GM12874 (cell line): ENCODE results near the gene PRCC.

Experiments used
- TF ChIP-seq, protein P1 (sequence below): IDR thresholded peaks from 2 replicates; pipeline ENCODE4 v1.5.1; 2011; ENCODE audit warnings: low read depth, mild to moderate bottlenecking, control low read depth, low read length, moderate library complexity; ENCODE audit not compliant: insufficient read depth

PRCC gene

GRCh38 chr1:156786640-156787039 is 19.3 kb downstream of the PRCC start:
- TF ChIP-seq, protein P1, sequence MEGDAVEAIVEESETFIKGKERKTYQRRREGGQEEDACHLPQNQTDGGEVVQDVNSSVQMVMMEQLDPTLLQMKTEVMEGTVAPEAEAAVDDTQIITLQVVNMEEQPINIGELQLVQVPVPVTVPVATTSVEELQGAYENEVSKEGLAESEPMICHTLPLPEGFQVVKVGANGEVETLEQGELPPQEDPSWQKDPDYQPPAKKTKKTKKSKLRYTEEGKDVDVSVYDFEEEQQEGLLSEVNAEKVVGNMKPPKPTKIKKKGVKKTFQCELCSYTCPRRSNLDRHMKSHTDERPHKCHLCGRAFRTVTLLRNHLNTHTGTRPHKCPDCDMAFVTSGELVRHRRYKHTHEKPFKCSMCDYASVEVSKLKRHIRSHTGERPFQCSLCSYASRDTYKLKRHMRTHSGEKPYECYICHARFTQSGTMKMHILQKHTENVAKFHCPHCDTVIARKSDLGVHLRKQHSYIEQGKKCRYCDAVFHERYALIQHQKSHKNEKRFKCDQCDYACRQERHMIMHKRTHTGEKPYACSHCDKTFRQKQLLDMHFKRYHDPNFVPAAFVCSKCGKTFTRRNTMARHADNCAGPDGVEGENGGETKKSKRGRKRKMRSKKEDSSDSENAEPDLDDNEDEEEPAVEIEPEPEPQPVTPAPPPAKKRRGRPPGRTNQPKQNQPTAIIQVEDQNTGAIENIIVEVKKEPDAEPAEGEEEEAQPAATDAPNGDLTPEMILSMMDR: no peak

GRCh38 chr1:156788136-156788535 is 20.8 kb downstream of the PRCC start:
- TF ChIP-seq, protein P1: no peak

DNA sequence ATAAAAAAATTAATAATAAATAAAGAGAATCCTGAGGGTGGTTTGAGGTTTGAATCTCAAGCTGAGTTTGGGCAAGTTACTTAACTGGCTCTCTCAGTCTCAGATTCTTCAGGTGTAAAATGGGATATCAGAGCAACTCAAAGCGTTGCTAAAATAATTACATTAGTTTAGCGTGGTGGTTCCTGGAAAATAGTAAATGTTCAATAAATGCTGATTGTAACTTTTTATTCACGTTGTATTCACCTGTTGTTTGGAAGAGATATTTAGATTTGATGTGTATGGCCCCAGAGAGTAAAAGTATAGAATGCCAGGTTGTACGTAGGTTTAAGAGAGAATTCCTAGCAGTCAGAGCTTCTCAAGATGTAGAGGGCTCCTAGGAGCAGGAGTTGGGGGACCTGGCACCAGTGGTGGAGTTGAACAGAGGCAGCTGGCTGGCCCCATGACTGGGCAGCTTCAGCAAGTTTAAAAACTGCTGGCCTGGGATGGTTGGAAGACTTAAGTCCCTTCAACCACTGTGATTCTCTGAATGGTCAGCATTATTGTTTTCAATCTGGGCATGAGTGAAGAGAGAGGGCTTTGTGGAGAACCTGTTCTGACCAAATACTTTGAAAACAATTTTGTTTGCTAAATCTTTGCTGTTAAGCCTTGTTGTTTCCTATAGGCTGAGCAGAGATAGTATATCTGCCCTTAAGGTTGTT is 22.4 kb downstream of the PRCC start:
- TF ChIP-seq, protein P1: no peak

DNA sequence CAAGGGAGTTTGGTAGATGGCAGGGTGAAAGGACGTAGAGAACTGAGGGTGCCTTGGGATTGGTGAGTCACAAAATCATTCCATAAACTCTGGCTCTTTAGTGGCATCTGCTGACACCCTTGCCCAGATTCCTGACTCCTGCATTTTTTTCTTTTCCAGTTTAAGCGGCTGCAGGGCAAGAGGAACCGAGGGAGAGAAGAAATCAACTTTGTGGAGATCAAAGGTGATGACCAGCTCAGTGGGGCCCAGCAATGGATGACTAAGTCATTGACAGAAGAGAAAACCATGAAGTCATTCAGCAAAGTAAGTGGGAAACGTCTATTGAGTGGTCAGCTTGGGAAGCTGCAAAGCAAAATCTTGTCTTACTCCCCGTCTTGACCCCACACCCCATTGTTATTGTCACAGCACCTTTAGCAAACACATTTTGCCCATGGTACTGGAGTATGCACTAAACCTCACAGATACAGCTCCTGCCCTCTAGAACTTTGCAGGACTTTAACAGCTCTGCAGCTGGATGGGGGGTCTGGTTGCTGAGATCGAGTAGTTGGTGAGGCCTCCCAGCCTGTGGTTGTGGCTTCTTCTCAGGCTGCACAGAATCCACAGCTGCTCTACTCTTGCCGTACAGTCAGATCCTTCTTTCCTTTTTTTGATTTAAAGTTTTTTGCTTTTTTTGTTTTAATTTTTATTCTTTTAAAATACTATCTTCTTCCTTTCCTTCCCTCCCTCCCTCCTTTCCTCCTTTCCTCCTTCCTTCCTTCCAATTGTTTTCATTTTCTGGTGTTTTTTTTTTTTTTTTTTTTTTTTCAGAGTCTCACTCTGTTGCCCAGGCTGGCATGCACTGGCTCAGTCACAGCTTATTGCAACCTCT is 27.4 kb downstream of the PRCC start:
- TF ChIP-seq, protein P1: no peak

DNA sequence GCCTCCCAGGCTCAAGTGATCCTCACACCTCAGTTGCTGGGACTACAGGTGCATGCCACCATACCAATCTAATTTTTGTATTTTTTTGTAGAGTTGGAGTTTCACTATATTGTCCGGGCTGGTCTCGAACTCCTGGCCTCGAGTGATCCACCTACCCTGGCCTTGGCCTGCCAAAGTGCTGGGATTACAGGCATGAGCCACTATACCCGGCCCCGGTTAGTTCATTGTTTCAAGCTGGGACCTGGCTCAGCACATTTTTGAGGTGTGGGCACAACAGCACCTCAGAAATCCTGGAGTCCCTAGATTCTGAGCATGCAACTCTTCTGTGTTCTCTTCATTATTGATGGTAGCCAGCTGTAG is 28.0 kb downstream of the PRCC start:
- TF ChIP-seq, protein P1: no peak

- TF ChIP-seq, protein P1: no peak
Observed at GRCh38 chr1:156795787-156796186, 28.5 kb downstream of the PRCC start.

GRCh38 chr1:156796340-156797097 is 29.2 kb downstream of the PRCC start:
- TF ChIP-seq, protein P1: no peak
